Stimulated activated CD4-positive, alpha-beta T cell treated with anti-CD3 and anti-CD28 coated beads, Interleukin-1b, Interleukin-23, amount 100 ng/mL, for 4 hours (primary cell): ENCODE results near the gene KRT81.
"Not testable (repeated sequence)": the region's sequence is repeated elsewhere in the genome, so short reads cannot be mapped to it uniquely, and the experiment has no call there.

Experiments used
- DNase-seq, 2 donors: peaks; one replicate each; pipeline ENCODE4 v3.0.0-alpha.2; 2020; ENCODE audit warnings: low read depth in 2 of 2

The KRT81 gene

DNA sequence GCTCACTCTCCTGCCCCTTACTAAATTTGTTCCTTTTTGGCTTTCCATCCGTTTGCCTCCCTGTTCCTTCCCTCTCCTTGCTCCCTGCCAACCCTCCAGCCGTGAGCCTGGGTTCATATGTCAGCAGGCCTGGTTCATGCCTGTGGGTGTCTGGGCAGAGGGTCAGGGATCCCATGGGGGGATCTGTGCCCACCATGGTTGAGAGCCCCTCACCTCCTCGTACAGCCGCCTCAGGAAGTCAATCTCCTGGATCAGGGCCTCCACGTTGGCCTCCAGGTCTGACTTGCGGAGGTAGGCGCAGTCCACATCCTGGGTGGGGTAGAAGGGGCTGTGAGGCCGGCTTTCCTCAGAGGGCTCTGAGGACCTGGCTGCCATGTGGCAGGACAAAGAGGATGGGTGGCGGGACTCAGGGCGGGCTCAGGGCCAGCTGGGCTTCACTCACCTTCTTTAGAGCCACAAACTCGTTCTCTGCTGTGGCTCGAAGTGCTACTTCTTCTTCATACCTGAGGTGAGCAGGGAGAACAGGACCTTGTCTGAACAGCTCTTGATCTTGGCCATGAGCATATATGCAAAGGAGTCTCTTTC is 26.2 kb upstream of the KRT81 start:
- DNase-seq: no peak

GRCh38 chr12:52316701-52317100 is 25.4 kb upstream of the KRT81 start:
- no peak for DNase-seq

DNA sequence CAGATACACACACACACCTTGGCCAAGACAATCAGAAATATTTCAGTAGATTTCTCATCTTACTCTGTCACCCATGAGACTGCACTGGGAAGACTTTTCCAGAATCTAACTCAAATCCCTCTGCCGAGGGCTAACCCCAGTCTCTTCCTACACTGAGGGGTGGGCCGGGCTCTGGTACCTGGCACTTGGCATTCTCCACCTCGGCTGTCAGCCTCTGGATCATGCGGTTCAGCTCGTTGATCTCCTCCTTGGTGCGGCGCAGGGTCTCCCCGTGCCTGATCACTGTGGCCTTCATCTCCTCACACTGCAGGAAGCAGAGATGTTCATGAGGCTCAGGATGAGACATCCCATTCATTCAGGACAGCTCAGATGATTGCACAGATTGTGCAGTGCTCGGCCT is 25.0 kb upstream of the KRT81 start:
- DNase-seq: no peak

DNA sequence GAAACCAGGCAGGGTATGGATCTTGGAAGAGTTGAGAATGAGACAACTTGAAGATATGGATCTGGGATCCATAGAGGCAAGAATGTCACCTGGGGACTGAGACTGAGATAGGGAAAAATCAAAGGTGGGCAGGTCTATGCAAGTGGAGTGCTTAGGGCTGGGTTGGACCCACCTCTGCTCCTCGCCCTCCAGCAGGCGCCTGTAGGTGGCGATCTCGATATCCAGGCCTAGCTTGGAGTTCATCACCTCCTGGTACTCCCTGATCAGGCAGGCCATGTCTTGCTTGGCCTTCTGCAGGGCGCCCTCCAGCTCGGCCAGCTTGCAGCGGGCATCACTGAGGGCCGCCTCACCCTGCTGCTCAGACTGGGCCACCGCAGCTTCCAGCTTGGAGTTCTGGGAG is 24.4 kb upstream of the KRT81 start:
- not testable (repeated sequence) for DNase-seq

DNA sequence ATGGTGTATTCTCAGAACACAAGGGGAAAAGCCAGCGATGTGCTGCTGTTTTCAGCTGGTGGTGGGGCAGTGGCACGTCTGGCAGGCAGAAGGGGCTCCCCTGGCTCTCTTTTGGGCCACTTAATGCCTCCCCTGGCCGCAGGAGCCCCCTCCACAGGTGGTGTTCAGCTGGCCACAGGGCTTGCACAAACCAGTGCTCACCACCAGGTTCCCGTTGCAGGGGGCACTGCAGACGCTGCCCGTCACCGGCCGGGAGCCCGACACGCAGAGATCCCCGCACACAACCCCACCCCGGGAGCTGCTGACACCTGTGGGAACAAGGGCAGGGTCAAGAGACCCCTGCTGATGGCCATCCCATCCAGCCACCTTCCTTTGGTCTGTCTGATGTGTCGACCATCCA is 23.2 kb upstream of the KRT81 start:
- DNase-seq: no peak

- DNase-seq: no peak
These were observed 22.6 kb upstream of the KRT81 start for GRCh38 chr12:52313926-52314325.

- DNase-seq: no peak
These were observed 22.1 kb upstream of the KRT81 start for GRCh38 chr12:52313461-52313860.

- DNase-seq: no peak
These were observed 20.8 kb upstream of the KRT81 start for GRCh38 chr12:52312086-52312485.

DNA sequence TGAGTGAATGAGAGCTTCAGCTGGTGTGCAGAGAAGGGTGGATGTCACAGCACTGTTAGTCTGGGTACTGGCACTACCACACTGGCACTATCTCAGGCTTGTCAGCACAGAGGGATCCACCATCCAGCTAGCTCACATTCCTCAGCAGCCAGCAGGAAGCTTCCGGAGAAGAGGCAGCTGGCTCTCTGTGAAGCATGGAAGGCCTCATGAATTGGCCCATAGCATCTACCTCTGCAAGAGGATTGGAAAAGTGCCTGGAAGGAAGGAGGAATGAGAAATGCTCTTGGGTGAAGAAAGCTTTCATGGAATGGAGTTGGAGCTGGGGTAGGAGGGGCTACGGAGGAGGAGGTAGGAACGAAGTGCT is 19.9 kb upstream of the KRT81 start:
- DNase-seq: no peak

- DNase-seq: no peak
These were observed 19.4 kb upstream of the KRT81 start for GRCh38 chr12:52310622-52311284.

GRCh38 chr12:52308806-52309425 is 17.6 kb upstream of the KRT81 start:
- DNase-seq: no peak

DNA sequence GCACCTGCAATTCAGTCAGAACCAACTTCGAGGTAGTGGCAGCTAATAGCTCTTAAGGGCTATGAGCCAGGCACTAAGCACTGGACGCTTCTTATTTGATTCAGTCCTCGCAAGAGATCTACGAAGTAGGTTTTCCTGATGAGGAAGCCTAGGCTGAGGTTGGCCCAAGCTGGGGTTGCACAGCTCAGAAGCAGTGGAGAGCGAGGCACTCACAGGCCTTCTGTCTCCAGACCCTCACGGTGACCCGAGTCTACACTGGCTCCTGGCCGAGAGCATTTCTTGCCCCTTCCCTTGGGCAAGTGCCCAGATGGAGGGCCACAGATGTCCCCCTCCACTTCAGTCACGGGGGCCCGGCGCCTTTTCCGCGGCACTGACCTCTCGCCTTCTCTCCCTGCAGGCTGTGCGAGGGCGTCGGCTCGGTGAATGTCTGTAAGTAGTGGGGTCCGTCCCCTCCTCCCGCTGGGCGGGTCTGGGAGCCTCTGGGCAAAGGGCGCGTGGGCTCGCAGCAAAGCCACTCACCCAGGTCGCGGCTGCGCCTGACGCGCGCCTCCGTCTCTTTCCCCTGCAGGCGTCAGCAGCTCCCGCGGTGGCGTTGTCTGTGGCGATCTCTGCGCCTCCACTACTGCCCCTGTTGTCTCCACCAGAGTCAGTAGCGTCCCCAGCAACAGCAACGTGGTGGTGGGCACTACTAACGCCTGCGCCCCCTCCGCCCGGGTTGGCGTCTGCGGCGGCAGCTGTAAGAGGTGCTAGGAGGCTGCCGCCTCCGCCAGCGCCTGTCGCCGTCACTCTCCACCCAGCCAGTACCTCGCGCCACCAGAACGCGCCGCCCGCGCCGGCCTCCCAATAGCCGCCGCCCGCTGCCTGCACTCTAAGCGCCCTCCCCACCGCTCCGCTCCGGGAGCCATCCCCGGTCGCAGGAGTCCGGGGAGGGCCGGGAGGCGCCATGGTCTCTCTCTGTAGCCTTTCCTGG is 16.8 kb upstream of the KRT81 start:
- DNase-seq: no peak

- DNase-seq: no peak
These were observed 15.4 kb upstream of the KRT81 start for GRCh38 chr12:52306731-52307130.

- no peak for DNase-seq
These were observed 14.8 kb upstream of the KRT81 start for GRCh38 chr12:52305921-52306705.

- DNase-seq: not testable (repeated sequence)
These were observed 13.6 kb upstream of the KRT81 start for GRCh38 chr12:52304941-52305411.

DNA sequence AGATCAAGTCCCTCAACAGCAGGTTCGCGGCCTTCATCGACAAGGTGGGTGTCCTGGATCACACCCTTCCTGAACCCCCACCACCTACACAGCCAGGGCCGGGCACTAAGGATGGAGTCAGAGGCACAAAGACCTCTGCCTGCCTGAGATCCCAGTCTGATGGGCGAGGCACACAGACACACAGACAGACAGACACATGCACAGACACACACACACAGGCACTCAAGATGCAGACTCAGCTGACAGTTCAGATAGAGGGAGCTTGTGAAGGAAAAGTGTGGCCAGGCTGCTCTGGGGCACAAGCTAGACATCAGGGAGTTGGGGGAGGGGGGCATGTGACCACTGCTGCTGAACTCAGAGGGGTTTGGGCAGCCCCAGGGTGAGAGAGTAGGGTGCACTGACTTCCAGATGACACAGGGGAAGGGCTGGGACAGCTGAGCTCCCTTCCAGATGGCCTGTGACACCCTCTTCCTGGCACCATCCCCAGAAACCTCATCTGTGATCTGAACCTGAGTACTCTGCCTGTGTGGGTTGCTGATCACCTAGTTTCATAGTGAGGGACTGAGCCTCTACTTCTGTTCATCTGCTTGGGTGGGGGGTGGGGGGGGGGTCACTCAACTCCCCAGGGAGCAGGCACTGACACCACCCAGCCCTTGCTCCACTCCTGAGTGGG is 11.0 kb upstream of the KRT81 start:
- DNase-seq: not testable (repeated sequence)

DNA sequence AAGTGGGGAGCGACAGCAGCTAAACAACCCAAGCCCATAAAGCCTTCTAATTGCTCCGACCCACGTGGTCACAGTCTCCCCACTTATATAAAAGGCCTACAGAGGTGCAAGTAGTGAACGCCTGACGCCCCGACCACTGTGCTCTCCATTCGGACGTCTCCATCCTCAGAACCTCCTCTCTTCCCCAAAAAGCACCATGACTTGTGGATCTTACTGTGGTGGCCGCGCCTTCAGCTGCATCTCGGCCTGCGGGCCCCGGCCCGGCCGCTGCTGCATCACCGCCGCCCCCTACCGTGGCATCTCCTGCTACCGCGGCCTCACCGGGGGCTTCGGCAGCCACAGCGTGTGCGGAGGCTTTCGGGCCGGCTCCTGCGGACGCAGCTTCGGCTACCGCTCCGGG is 10.4 kb upstream of the KRT81 start:
- DNase-seq: not testable (repeated sequence)

DNA sequence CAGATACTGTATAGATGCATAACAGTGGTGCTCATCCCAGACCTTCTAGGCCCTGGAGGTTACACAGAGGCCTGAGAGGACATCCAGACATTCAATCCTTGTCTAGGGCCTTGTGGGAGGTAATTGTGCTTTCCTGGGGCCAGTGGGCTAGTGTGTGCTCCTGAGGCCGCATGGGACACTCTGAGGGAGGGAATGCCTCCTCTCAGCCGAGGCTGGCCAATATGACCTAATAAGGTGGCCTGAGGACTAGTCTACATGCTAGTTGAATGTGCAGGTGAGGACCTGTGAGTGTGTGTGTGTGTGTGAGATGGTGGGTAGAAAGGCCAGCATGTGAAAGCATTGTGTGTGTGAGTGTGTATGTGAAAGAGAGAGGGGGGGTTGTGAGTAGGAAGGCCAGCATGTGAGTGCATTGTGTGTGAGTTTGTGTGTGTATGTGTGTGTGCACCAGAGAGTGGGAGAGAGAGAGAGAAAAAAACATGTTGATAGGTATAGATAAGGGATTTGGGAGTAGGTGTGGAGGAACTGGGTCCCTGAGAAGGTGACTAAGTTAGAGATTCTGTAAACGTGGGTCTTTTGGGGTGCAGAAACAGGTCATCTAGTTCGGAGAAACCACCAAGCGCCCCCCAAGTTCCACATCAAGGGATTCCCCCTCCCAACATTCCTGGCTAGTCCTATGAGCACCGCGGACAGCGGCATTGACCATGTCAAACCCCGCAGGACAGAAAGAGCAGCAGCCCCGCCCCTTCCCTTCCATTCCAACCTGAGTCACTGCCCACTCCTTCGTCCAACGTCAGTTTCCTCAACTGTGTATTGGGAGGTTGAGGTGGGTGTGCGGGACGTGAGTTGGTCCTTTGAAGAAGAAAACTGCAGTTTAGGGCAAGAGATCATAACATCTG is 9.7 kb upstream of the KRT81 start:
- DNase-seq: no peak

GRCh38 chr12:52298677-52299190 is 7.4 kb upstream of the KRT81 start:
- no peak for DNase-seq
